Naive thymus-derived CD4-positive, alpha-beta T cell (primary cell): ENCODE measurements around the gene PRKAG2. TPM values are rescaled to one million over a fixed set of nuclear protein-coding genes. Genes with fewer than 3 reads are reported as not detected.

Source experiments
- ATAC-seq: fragments of 150-1000 bp; cut with Tn5 transposase; 2 replicates; pipeline ENCODE4 v1.10.0; 2021; ENCODE audit warnings: mild to moderate bottlenecking, moderate library complexity
- CTCF ChIA-PET: fragments of 350-600 bp; sonication (Branson Sonifier 250); formaldehyde crosslinking; loops from one replicate; lab custom pipeline; 2021; ENCODE audit warnings: antibody characterized with exemption; lab: Charles Lee
- POLR2A ChIA-PET: fragments of 350-600 bp; sonication (Branson Sonifier 250); formaldehyde crosslinking; loops from one replicate; lab custom pipeline; 2021; ENCODE audit warnings: antibody characterized with exemption, inconsistent platforms; lab: Charles Lee
- DNase-seq, 9 donors: peaks; one replicate each; pipeline versions ENCODE4 v3.0.0 to v3.0.0-alpha.2; 2020 to 2022; ENCODE audit warnings: mixed read lengths in 1 of 9
- H3K27ac ChIP-seq: one replicate; pipeline ENCODE4 v1.7.0; 2013; ENCODE audit warnings: mild to moderate bottlenecking, low read depth, low read length, moderate library complexity
- H3K27me3 ChIP-seq, 2 donors: one replicate each; pipeline ENCODE4 v1.7.0; 2013; ENCODE audit warnings: low read length in 2 of 2, mild to moderate bottlenecking in 2 of 2, moderate library complexity in 2 of 2; ENCODE audit not compliant: control insufficient read depth in 2 of 2, insufficient read depth in 2 of 2
- H3K36me3 ChIP-seq, 3 experiments: 1 replicate in 2 of 3; 2 replicates in 1 of 3; pipeline ENCODE4 v1.7.0; 2013; ENCODE audit warnings: low read length in 3 of 3, mild to moderate bottlenecking in 3 of 3, moderate library complexity in 1 of 3; ENCODE audit not compliant: insufficient read depth in 3 of 3, control insufficient read depth in 2 of 3
- H3K4me1 ChIP-seq, 2 donors: one replicate each; pipeline ENCODE4 v1.7.0; 2013; ENCODE audit warnings: low read length in 2 of 2, mild to moderate bottlenecking in 2 of 2, moderate library complexity in 1 of 2; ENCODE audit not compliant: control insufficient read depth in 2 of 2, insufficient read depth in 2 of 2
- H3K4me3 ChIP-seq: 2 replicates; pipeline ENCODE4 v1.7.0; 2013; ENCODE audit warnings: mild to moderate bottlenecking, low read length
- H3K9me3 ChIP-seq, 3 experiments: 1 replicate in 2 of 3; 2 replicates in 1 of 3; pipeline ENCODE4 v1.7.0; 2013; ENCODE audit warnings: low read length in 3 of 3; ENCODE audit not compliant: control insufficient read depth in 2 of 3
- H3K27ac Mint-ChIP-seq, 9 donors: one replicate each; pipeline ENCODE4 v1.8.0; 2020 to 2022; ENCODE audit warnings: mixed read lengths in 9 of 9, mild to moderate bottlenecking in 8 of 9, moderate library complexity in 5 of 9, inconsistent platforms in 2 of 9
- H3K27me3 Mint-ChIP-seq, 5 donors: one replicate each; pipeline ENCODE4 v1.8.0; 2021 to 2022; ENCODE audit warnings: mixed read lengths in 5 of 5, mild to moderate bottlenecking in 1 of 5
- H3K36me3 Mint-ChIP-seq, 5 donors: one replicate each; pipeline ENCODE4 v1.8.0; 2020 to 2022; ENCODE audit warnings: mixed read lengths in 5 of 5, mild to moderate bottlenecking in 3 of 5, inconsistent platforms in 1 of 5
- H3K4me1 Mint-ChIP-seq, 7 donors: one replicate each; pipeline ENCODE4 v1.8.0; 2020 to 2022; ENCODE audit warnings: mixed read lengths in 7 of 7, mild to moderate bottlenecking in 3 of 7, inconsistent platforms in 1 of 7
- H3K4me3 Mint-ChIP-seq, 10 donors: one replicate each; pipeline ENCODE4 v1.8.0; 2020 to 2022; ENCODE audit warnings: mild to moderate bottlenecking in 10 of 10, mixed read lengths in 10 of 10, moderate library complexity in 6 of 10, inconsistent platforms in 2 of 10
- H3K9me3 Mint-ChIP-seq, 11 donors: one replicate each; pipeline ENCODE4 v1.8.0; 2020 to 2022; ENCODE audit warnings: mixed read lengths in 11 of 11, mild to moderate bottlenecking in 4 of 11, inconsistent platforms in 1 of 11, moderate library complexity in 1 of 11
- intact Hi-C, 2 donors: fragments of 100-400 bp; cut with micrococcal nuclease; formaldehyde crosslinking; loops; one replicate each; pipeline ENCODE4 v1.15.1; 2023
- polyA plus RNA-seq, 2 donors: library from polyadenylated mRNA; unstranded; fragments of 300-500 nt; fragmentation: Illumina TruSeq; gene quantifications; one replicate each; pipeline ENCODE4 v1.2.3, GENCODE V29; 2021
- total RNA-seq, 6 experiments: library from RNA in 5 of 6; stranded (reverse) in 5 of 6; gene quantifications; 1 replicate in 5 of 6; 2 replicates in 1 of 6; pipeline ENCODE4 v1.2.3 and lab custom pipeline; 2021 to 2026

PRKAG2 gene
- total and polyA plus RNA-seq, 7 experiments from 2014 or later = 15.0 to 74.4 (median 55.7) TPM

DNA sequence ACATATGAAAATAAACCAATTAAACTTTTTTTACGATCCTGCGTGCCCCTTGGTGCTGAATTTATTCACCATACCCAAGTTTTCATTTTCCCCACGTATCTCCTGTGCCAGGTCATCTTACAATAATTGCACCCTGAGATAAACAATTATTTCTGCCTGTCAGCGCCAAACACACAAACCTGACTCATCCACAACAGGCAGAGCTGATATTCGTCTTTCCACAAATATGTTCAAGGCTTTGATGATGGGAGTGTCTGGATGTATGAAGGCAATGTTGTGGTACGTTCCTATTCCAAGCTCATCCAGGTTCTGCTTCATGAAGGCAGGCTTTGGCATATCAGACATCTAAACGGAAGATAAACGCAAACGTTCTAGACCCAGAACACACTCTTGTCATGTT lies 311.4 kb downstream of the PRKAG2 start:
- no peak overlapping the region for H3K4me3 Mint-ChIP-seq
- no peaks in the 10 kb centered on the region for H3K9me3 Mint-ChIP-seq
- intact Hi-C loops = loop anchor here in 1 of 2 donors (5.0 kb wide), 1 partner anchor 48 kb away; the partner anchor contains the start of gene RHEB
- ChIA-PET CTCF (no interaction called here), POLR2A (no interaction called here)
- Histone ChIP-seq H3K27ac (no peak overlapping the region), H3K27me3 (no peaks in the 10 kb centered on the region), H3K36me3 (peaks cover 0 to 44% (median 8%) of the 10 kb centered on the region in 3 experiments), H3K4me3 (no peak overlapping the region), H3K9me3 (no peaks in the 10 kb centered on the region), H3K4me1 (no peaks in the 10 kb centered on the region)
- no peak for DNase-seq
- no peak for ATAC-seq
- H3K27me3 Mint-ChIP-seq = no peaks in the 10 kb centered on the region
- H3K27ac Mint-ChIP-seq = peak overlapping the region in 1 of 9 donors; percentile 62
- peaks cover 0 to 9% (median 5%) of the 10 kb centered on the region in 7 donors for H3K4me1 Mint-ChIP-seq
- peaks cover 2 to 54% (median 16%) of the 10 kb centered on the region in 5 donors for H3K36me3 Mint-ChIP-seq

DNA sequence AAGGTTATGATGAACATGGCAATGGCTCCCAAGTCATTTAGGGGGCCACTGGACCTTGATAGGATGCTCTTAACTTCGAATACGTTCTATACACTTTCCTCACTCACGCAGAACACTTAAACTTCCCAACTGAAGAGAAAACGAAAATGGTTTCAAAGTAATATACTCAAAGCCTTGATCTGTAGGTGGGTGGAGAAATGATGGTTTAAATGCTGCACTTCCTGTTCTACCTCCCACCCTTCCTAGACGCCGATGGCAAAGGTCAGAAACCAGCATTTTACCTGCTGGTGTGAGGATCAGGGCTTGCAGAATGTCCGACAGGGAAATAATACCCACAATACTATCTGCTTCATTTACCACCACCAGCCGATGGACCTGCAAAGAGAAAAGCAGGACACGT lies 316.7 kb downstream of the PRKAG2 start:
- intact Hi-C loops = loop anchor here in 1 of 2 donors (5.0 kb wide), 1 partner anchor 72 kb away; no protein-coding TSS in a partner anchor
- Mint-ChIP-seq H3K36me3 (peaks cover 2 to 60% (median 32%) of the 10 kb centered on the region in 5 donors), H3K9me3 (no peaks in the 10 kb centered on the region), H3K27ac (peak overlapping the region in 8 of 9 donors; percentile 44 to 90 (median 84)), H3K27me3 (no peaks in the 10 kb centered on the region), H3K4me3 (peak overlapping the region in 9 of 10 donors; percentile 3 to 65 (median 24)), H3K4me1 (peaks cover 0 to 23% (median 16%) of the 10 kb centered on the region in 7 donors)
- H3K36me3 ChIP-seq = peaks cover 5 to 60% (median 12%) of the 10 kb centered on the region in 3 experiments
- ATAC-seq (no peak), DNase-seq (peak in 3 of 9 donors; percentile 11 to 14 (median 13))
- no peak overlapping the region for H3K4me3 ChIP-seq
- POLR2A ChIA-PET = no interaction called here
- CTCF ChIA-PET = no interaction called here
- H3K27me3 ChIP-seq = no peaks in the 10 kb centered on the region
- H3K4me1 ChIP-seq = peaks cover 0 to 6% of the 10 kb centered on the region in 2 donors
- no peaks in the 10 kb centered on the region for H3K9me3 ChIP-seq
- peak overlapping the region; percentile 48 for H3K27ac ChIP-seq

DNA sequence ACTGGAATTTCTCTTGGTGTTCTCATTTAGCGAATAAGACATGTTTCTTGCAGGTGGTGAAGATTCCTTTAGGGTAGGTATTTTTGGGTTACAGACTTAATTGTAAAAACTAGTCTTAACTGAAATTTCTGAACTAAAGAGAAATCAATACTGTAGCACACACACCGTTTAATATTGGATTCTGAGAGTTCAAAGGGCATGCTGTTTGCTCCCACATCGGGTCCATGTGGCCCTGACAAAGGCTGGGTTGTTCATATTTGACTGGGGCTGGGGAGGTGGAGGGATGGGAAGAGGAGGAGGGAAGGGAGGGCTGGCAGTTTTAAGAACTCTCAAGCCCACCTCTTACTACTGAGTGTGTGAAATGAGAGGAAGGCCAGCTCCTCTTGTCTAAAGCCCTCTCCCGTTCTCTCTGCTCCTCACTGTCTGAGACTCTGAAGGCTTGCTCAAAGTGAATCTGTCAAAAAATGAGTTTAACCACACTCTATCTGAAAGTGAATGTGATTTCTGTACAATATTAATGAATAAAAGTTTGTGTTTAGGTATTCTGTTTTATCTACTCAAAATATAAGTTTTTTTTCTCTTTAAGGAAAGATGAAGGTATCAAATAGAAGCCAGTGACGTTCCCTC lies 317.2 kb downstream of the PRKAG2 start:
- H3K9me3 ChIP-seq = no peaks in the 10 kb centered on the region
- H3K36me3 ChIP-seq = peaks cover 5 to 57% (median 12%) of the 10 kb centered on the region in 3 experiments
- peak overlapping the region; percentile 48 for H3K27ac ChIP-seq
- Mint-ChIP-seq H3K9me3 (no peaks in the 10 kb centered on the region), H3K27ac (peak overlapping the region in 8 of 9 donors; percentile 44 to 94 (median 86)), H3K27me3 (no peaks in the 10 kb centered on the region), H3K4me1 (peaks cover 0 to 23% (median 16%) of the 10 kb centered on the region in 7 donors), H3K36me3 (peaks cover 2 to 57% (median 35%) of the 10 kb centered on the region in 5 donors), H3K4me3 (peak overlapping the region in 6 of 10 donors; percentile 7 to 65 (median 32))
- ChIA-PET CTCF (no interaction called here), POLR2A (no interaction called here)
- ATAC-seq (no peak), DNase-seq (no peak)
- H3K27me3 ChIP-seq = no peaks in the 10 kb centered on the region
- H3K4me3 ChIP-seq = no peak overlapping the region
- H3K4me1 ChIP-seq = peaks cover 0 to 6% of the 10 kb centered on the region in 2 donors
- intact Hi-C loops = loop anchor here in 1 of 2 donors (5.0 kb wide), 1 partner anchor 73 kb away; no protein-coding TSS in a partner anchor

- intact Hi-C loops = no loop called here
- no peak for DNase-seq
- H3K27me3 Mint-ChIP-seq = no peaks in the 10 kb centered on the region
- H3K9me3 Mint-ChIP-seq = no peaks in the 10 kb centered on the region
- POLR2A ChIA-PET = no interaction called here
- Histone ChIP-seq H3K36me3 (peaks cover 5 to 46% (median 5%) of the 10 kb centered on the region in 3 experiments), H3K27ac (no peak overlapping the region), H3K4me3 (no peak overlapping the region), H3K4me1 (peaks cover 0 to 6% of the 10 kb centered on the region in 2 donors), H3K27me3 (no peaks in the 10 kb centered on the region), H3K9me3 (no peaks in the 10 kb centered on the region)
- no peak overlapping the region for H3K4me3 Mint-ChIP-seq
- H3K27ac Mint-ChIP-seq = no peak overlapping the region
- peaks cover 2 to 46% (median 35%) of the 10 kb centered on the region in 5 donors for H3K36me3 Mint-ChIP-seq
- H3K4me1 Mint-ChIP-seq = peaks cover 0 to 23% (median 16%) of the 10 kb centered on the region in 7 donors
- CTCF ChIA-PET = no interaction called here
- no peak for ATAC-seq
Observed at GRCh38 chr7:151558575-151558974, 318.3 kb downstream of the PRKAG2 start.

GRCh38 chr7:151556592-151556991 lies 320.3 kb downstream of the PRKAG2 start:
- Histone ChIP-seq H3K27ac (no peak overlapping the region), H3K4me3 (no peak overlapping the region), H3K27me3 (no peaks in the 10 kb centered on the region), H3K4me1 (peaks cover 0 to 6% of the 10 kb centered on the region in 2 donors), H3K36me3 (peaks cover 3 to 39% (median 5%) of the 10 kb centered on the region in 3 experiments), H3K9me3 (no peaks in the 10 kb centered on the region)
- ATAC-seq (no peak), DNase-seq (no peak)
- H3K36me3 Mint-ChIP-seq = peaks cover 2 to 35% (median 27%) of the 10 kb centered on the region in 5 donors
- CTCF ChIA-PET = interaction anchor here (0.8 kb wide), 1 partner anchor 12 kb away, joined by 3 read pairs; no protein-coding TSS in a partner anchor
- intact Hi-C loops = no loop called here
- peaks cover 0 to 23% (median 16%) of the 10 kb centered on the region in 7 donors for H3K4me1 Mint-ChIP-seq
- H3K4me3 Mint-ChIP-seq = no peak overlapping the region
- POLR2A ChIA-PET = no interaction called here
- H3K27me3 Mint-ChIP-seq = peaks cover 0 to 2% (median 0%) of the 10 kb centered on the region in 5 donors
- no peaks in the 10 kb centered on the region for H3K9me3 Mint-ChIP-seq
- no peak overlapping the region for H3K27ac Mint-ChIP-seq

DNA sequence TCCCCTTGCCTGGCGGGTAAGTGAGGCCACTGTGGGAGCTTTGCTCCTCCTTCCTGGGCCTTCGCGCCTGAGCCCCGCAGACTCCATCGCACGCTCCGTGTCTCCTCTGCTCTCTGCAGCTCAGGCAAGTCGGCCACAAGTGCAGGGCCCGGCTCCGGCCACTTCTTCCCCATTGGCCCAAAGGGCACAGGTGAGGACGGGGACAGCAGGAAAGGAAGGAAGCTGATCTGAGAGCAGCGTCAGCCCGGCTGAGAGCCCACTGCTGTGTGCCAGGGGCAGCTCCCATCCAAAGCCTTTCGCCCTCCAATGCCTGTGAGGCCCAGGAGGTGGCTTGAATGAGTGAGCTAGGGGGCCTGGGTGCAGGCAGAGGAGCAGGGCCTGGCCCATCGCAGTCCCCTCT lies 323.6 kb downstream of the PRKAG2 start:
- peaks cover 0 to 15% (median 8%) of the 10 kb centered on the region in 7 donors for H3K4me1 Mint-ChIP-seq
- CTCF ChIA-PET = no interaction called here
- POLR2A ChIA-PET = no interaction called here

More for the DNA sequence above, 323.6 kb downstream of the PRKAG2 start:
- Histone ChIP-seq H3K4me1 (no peaks in the 10 kb centered on the region), H3K27ac (no peak overlapping the region), H3K9me3 (no peaks in the 10 kb centered on the region), H3K4me3 (no peak overlapping the region), H3K27me3 (no peaks in the 10 kb centered on the region), H3K36me3 (peaks cover 0 to 14% (median 3%) of the 10 kb centered on the region in 3 experiments)
- Mint-ChIP-seq H3K27me3 (peaks cover 0 to 4% (median 0%) of the 10 kb centered on the region in 5 donors), H3K27ac (no peak overlapping the region), H3K9me3 (peaks cover 0 to 2% (median 0%) of the 10 kb centered on the region in 11 donors), H3K36me3 (peaks cover 0 to 15% (median 9%) of the 10 kb centered on the region in 5 donors), H3K4me3 (no peak overlapping the region)
- intact Hi-C loops = no loop called here
- no peak for DNase-seq
- peak; percentile 8 for ATAC-seq
